AG09309 (cell line): ENCODE results near the gene GABARAPL2.

ENCODE experiments used
- DNase-seq: peaks from one replicate; pipeline ENCODE4 v3.0.0-alpha.2; 2010; ENCODE audit warnings: low read depth
- H3K4me3 ChIP-seq: 2 replicates; pipeline ENCODE4 v1.5.1; 2011; ENCODE audit warnings: mild to moderate bottlenecking, low read depth, low read length, moderate library complexity; ENCODE audit not compliant: control insufficient read depth
- TF ChIP-seq, protein P1 (sequence below): IDR thresholded peaks from 2 replicates; pipeline ENCODE4 v1.5.1; 2011; ENCODE audit warnings: mild to moderate bottlenecking, low read depth, low read length, inconsistent platforms; ENCODE audit not compliant: insufficient read depth, control insufficient read depth; ENCODE audit errors: missing control alignments

The GABARAPL2 gene

DNA sequence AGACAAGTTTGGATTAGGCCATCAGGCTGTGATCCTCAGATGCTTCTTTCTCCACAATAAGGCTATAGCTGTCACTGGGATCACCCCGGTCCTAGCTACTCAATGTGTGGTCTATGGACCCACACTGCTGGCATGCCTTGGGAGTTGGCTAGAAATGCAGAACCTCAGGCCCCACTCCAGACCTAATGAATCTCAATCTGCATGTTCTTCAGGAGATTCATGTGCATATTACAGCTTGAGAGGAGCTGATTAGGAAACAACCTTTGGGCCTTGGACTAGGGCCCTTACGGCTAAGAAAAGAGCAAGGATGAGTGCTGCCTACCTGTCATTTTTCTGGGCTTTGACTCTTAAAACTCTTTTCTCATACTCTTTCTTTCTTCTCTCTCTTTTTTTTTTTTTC lies 49.4 kb downstream of the GABARAPL2 start:
- no peak for DNase-seq
- no peak overlapping the region for H3K4me3 ChIP-seq
- TF ChIP-seq, protein P1, sequence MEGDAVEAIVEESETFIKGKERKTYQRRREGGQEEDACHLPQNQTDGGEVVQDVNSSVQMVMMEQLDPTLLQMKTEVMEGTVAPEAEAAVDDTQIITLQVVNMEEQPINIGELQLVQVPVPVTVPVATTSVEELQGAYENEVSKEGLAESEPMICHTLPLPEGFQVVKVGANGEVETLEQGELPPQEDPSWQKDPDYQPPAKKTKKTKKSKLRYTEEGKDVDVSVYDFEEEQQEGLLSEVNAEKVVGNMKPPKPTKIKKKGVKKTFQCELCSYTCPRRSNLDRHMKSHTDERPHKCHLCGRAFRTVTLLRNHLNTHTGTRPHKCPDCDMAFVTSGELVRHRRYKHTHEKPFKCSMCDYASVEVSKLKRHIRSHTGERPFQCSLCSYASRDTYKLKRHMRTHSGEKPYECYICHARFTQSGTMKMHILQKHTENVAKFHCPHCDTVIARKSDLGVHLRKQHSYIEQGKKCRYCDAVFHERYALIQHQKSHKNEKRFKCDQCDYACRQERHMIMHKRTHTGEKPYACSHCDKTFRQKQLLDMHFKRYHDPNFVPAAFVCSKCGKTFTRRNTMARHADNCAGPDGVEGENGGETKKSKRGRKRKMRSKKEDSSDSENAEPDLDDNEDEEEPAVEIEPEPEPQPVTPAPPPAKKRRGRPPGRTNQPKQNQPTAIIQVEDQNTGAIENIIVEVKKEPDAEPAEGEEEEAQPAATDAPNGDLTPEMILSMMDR = no peak

DNA sequence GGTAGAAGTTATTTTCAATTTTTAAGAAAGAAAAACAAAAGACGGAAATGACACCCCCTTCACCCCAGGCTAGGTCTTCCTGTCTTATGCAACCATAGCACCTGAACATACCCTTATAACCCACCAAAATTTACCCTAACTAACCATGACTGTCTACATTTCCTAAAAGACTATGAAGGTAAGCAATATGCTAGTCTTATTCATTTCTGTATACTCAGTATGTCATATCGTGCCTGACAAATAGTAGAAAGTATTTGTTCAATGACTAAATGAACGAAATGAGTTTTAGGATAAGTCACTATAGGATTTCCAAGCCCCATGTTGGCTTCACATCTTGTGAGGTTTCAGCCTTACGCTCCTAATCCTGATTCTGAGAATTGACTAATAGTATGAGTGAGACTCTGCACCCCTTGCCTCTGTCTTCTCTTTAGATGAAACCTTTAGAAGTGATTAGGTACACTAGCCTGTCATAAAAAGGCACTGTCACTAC lies 50.4 kb downstream of the GABARAPL2 start:
- no peak for DNase-seq
- TF ChIP-seq, protein P1 = no peak
- H3K4me3 ChIP-seq = no peak overlapping the region

DNA sequence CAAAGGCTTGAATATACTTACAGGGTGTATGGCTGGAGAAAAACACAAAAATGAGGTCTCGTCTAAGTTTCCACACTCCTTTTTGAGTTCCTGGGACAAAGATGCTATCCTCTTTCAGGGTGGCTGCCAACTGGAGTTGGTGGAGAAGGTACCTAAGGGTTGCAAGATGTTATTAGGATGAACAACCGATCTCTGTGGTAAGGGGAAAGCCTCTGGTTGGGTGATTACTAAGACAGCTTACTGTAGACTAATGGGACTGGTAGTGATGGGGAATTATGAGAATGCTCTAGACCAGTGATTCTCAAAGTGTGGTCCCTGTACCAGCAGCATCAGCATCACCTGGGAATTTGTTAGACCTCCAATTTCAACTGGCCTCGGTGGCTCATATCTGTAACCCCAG lies 50.9 kb downstream of the GABARAPL2 start:
- no peak for DNase-seq
- H3K4me3 ChIP-seq = no peak overlapping the region
- TF ChIP-seq, protein P1 = no peak

DNA sequence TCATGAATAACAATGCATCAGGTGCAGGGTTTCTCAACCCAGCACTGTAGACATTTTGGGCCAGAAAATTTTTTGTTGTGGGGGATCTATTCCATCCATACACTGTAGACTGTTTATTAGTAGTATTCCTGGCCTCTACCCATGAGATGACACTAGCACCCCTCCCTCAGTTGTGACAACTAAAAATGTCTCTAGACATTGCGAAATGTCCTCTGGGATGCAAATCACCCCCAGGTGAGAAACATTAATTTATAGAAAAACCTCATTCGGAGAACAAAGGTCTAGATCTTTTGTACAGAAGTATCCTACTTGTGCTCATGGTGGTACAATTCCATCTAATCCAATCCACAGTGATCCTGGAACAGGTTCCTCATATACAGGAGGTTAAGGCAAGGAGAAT lies 52.6 kb downstream of the GABARAPL2 start:
- TF ChIP-seq, protein P1 = no peak
- H3K4me3 ChIP-seq = no peak overlapping the region
- DNase-seq = no peak

DNA sequence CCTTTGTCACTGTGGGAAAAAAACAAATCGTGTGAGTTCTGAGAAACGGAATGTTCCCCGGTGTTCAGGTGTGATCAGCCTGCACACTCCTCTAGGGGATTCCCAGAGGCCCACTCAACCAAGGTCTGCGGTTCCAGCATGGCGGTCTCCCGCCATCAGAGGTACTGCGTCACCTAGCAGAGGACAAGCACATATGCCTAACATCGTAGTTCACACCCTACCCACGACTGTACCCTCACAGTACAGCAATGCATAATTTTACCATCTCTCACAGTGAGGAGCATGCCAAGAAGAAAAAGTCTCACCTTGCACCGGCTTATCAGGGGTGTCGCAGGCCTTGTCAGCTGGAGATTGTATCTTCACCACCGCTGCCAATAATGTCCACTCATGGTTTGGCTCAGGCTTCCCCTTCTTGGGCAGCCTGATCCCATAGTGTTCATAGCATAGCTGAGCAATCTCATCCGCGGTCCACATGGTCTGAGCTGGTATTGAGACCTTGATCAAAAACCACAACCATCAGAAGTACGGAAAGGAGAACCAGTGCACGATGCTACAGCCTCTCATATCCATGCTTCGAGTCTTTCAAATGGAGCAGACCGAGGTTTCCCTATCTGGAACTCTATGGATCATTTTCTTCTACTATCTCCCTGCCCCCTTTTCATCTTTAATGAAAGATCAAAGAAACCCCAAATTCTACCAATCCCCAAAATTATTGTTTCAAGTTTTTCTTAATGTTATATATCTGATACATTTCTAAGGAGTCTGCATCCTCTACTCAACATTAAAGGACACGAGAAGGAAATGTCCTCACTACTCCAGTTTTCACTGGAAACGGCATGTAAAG lies 54.4 kb downstream of the GABARAPL2 start:
- no peak overlapping the region for H3K4me3 ChIP-seq
- no peak for DNase-seq
- TF ChIP-seq, protein P1 = no peak

DNA sequence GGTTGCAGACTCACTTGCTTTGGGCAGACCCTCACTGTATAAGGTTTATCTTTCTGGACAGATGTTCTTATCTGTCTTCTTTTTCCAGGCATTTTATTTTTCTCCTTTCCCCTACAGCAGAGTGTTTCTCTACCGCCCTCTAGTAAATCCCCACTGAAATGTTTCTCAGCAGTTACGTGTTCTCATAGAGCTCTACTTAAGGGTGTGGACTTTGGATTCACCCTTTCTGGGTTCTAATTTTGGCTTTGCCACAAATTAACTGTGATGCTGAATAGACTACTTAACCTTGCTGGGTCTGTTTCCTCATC lies 54.9 kb downstream of the GABARAPL2 start:
- no peak overlapping the region for H3K4me3 ChIP-seq
- DNase-seq = no peak
- TF ChIP-seq, protein P1 = peak; percentile 61
